Measurements from ENCODE around the gene MYL3. TPM values are rescaled to one million over a fixed set of nuclear protein-coding genes. Genes with fewer than 3 reads are reported as not detected.

The MYL3 gene
- total RNA-seq, 2 donors from 2014 or later = 0.47 to 0.79 TPM

GRCh38 chr3:46873521-46873920 is 10.3 kb upstream of the MYL3 start:
- intact Hi-C loops (cut with DNase I, micrococcal nuclease) = no loop called here
- ATAC-seq (no peak), DNase-seq (no peak)

GRCh38 chr3:46871222-46871621 is 8.0 kb upstream of the MYL3 start:
- intact Hi-C loops (cut with DNase I, micrococcal nuclease) = no loop called here
- ATAC-seq (no peak), DNase-seq (no peak)

DNA sequence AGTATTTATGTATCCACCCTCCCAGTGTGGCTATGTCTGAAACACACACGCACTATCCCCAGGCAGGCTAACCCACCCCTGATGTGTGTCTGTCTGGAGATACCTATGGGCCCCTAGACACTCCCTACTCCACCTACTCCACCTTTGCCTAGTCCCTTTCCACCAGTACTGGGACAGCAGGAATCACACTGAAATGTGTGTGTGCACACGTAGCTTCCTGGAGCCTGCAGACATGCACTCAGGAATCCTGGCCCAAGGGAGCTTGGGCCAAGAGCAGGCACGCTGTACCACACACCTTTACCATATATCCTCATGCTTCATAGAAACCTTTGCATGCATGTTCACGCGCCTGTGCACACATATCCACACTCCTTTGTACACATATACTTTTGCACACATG is 7.4 kb upstream of the MYL3 start:
- DNase-seq = no peak
- ATAC-seq = no peak
- intact Hi-C loops (cut with DNase I, micrococcal nuclease) = no loop called here

- no peak for ATAC-seq
- intact Hi-C loops (cut with DNase I, micrococcal nuclease) = no loop called here
Measured at GRCh38 chr3:46869440-46869839, 6.2 kb upstream of the MYL3 start.

GRCh38 chr3:46868948-46869347 is 5.7 kb upstream of the MYL3 start:
- intact Hi-C loops (cut with DNase I, micrococcal nuclease) = no loop called here
- DNase-seq = no peak
- no peak for ATAC-seq

More at GRCh38 chr3:46869440-46869839, 6.2 kb upstream of the MYL3 start:
- DNase-seq = no peak

DNA sequence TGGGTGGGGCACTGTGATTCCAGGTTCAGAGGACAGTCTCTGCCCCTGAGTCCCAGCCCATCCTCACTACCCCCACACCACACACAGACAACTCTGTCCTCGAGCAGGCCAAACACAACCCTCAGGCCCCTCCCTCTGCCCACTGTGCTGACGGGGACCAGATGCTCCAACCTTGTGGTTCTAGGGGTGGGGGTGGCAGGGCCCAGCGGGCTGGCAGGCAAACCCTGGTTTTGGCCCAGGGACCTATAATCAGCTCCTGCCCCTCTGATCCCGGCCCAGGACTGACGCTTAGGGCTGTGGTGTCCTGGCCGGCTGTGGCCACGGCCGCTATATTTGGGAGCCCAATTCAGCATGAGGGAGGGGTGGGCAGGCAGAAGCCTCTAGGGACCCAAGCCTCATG is 5.0 kb upstream of the MYL3 start:
- no peak for DNase-seq
- intact Hi-C loops (cut with DNase I, micrococcal nuclease) = no loop called here
- no peak for ATAC-seq

GRCh38 chr3:46867550-46867898 is 4.3 kb upstream of the MYL3 start:
- peak; percentile 44 to 66 for DNase-seq
- ATAC-seq = peak; percentile 66
- intact Hi-C loops (cut with DNase I, micrococcal nuclease) = no loop called here

DNA sequence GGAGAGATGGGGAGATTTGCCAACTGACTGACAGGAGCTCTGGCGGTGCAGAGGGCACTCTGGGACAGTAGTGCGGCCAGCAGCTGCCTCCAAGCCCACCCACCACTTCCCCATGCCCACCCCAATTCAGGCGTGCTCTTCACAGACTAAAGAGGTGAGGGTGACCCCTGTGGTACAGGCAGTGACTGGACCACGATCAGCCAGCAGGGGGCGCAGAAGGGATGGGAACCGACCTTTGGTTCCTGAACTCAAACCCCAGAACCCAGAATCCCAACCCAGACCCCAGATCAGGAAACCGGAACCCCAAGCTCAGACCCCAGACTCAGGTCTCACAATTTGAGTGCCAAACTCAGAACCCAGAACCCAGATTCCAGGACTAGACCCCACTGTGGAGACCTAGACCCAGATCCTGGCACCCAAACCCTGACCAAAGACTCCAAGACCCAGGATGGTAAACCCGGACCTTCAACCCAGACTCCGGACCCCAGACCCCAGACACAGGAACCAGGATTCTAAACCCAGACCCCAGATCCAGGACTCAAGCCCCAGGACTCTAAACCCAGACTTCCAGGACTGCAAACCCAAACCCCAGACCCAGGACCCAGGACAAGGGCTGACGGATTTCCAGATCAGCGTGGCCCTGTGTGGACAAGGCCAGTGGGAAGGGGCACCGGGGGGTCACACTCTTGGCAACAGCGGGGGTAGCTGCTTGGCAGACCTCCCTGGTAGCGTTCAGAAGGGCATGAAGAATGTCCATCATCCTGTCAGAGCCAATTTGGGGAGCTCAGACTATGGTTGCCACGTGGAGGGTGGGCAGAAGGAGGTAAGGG is 3.7 kb upstream of the MYL3 start:
- DNase-seq = peak; percentile 59 to 89
- peak; percentile 68 for ATAC-seq
- intact Hi-C loops (cut with DNase I, micrococcal nuclease) = no loop called here

- DNase-seq (no peak), ATAC-seq (no peak)
- intact Hi-C loops (cut with DNase I, micrococcal nuclease) = no loop called here
Measured at GRCh38 chr3:46866032-46866595, 2.9 kb upstream of the MYL3 start.

GRCh38 chr3:46865546-46865945 is 2.3 kb upstream of the MYL3 start:
- DNase-seq = no peak
- intact Hi-C loops (cut with DNase I, micrococcal nuclease) = no loop called here
- no peak for ATAC-seq

DNA sequence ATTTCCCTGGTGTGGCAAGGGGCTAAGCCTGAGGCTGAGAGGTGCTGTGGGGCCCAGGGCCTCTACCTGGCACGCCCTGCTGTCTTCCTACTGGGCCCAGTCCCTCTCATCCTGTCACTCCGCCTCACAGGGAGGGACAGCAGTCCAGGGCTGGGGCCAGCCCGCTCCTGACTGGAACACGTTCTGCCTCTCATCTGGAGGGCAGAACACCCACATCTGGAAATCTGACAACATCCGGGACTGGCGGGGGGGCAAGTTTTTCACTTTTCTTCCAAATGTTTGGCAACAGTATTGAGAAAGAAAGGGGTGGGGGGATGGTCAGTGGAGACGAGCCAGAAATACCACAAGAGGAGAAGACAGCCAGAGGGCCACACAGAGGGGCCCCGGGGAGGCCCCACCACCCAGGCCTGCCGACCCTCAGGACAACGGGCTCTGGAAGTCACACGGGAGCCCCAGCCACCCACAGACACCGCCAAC is 1.8 kb upstream of the MYL3 start:
- intact Hi-C loops (cut with DNase I, micrococcal nuclease) = no loop called here
- ATAC-seq (no peak), DNase-seq (no peak)

- DNase-seq (peak in 1 of 2 donors; percentile 3), ATAC-seq (no peak)
- intact Hi-C loops (cut with DNase I, micrococcal nuclease) = no loop called here
Measured at GRCh38 chr3:46864061-46864881, 1.0 kb upstream of the MYL3 start.

DNA sequence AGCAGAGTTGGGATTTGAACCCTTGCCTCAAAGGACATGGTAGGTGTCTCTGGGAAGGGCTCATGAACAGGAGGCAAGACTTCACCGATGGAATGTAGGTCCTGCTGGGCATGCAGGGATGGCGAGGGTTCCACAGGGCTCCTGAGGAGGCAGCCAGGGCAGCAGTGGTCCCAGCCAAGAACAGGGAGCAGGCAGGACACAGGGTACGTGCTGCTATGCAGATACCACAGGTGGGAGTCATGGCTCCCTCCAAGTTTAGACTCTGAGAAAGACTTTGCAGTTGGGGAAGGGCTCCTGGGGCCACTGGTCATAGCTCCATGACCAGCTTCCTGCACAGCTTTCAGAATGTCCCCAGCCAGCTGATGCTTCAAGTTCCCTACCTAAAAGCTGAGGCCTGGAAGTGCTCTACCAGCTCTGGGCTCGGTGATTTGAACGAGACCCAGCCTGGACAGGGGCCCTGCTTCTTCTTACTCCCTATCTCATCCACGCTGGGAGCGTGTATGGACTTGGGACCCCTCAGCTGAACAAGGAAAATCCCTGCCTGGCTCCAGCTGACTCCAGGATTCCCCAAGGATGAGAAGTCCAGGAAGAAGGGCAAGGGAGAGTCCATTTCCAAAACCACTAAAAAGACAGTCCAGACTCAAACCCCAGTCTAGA is 747 bp downstream of the MYL3 start:
- DNase-seq (peak in 1 of 2 donors; percentile 14), ATAC-seq (no peak)
- intact Hi-C loops (cut with DNase I, micrococcal nuclease) = no loop called here

GRCh38 chr3:46861605-46862368 is 1.5 kb downstream of the MYL3 start:
- intact Hi-C loops (cut with DNase I, micrococcal nuclease) = no loop called here
- DNase-seq = peak in 1 of 2 donors; percentile 18
- ATAC-seq = no peak

GRCh38 chr3:46860810-46861604 is 2.2 kb downstream of the MYL3 start:
- DNase-seq (peak in 1 of 2 donors; percentile 14), ATAC-seq (no peak)
- intact Hi-C loops (cut with DNase I, micrococcal nuclease) = no loop called here

- no peak for ATAC-seq
- peak; percentile 19 to 49 for DNase-seq
- intact Hi-C loops (cut with DNase I, micrococcal nuclease) = no loop called here
Measured at GRCh38 chr3:46860017-46860809, 3.0 kb downstream of the MYL3 start.
